GM23338 (cell line): Measurements from ENCODE around the gene CACNB1. TPM values are rescaled to one million over a fixed set of nuclear protein-coding genes. Genes with fewer than 3 reads are reported as not detected.
A peak's percentile ranks its signal among the peaks of the same experiment; 100 is the strongest.

ENCODE experiments used
- ATAC-seq: fragments of 200-7000 bp; cut with Tn5 transposase; 3 replicates; pipeline ENCODE4 v1.9.1; 2020
- DNase-seq: peaks from one replicate; pipeline ENCODE4 v3.0.0-alpha.2; 2015; ENCODE audit warnings: low spot score
- H2AFZ ChIP-seq: fragments of 200-600 bp; sonication (generic); 2 replicates; pipeline ENCODE4 v1.8.0; 2016; ENCODE audit warnings: antibody characterized with exemption, mild to moderate bottlenecking, moderate library complexity
- H3F3A ChIP-seq: fragments of 200-600 bp; sonication (generic); replicated peaks from 2 replicates; pipeline ENCODE4 v1.8.0; 2017; ENCODE audit warnings: antibody characterized with exemption, mixed run types, low read depth
- H3K27ac ChIP-seq: fragments of 200-600 bp; sonication (generic); 2 replicates; pipeline ENCODE4 v1.6.1; 2016; ENCODE audit warnings: low read depth
- H3K27me3 ChIP-seq: fragments of 200-600 bp; sonication (generic); 2 replicates; pipeline ENCODE4 v1.8.0; 2016; ENCODE audit warnings: mild to moderate bottlenecking, mixed run types, moderate library complexity; ENCODE audit not compliant: insufficient read depth
- H3K36me3 ChIP-seq: fragments of 200-600 bp; sonication (generic); 2 replicates; pipeline ENCODE4 v1.8.0; 2016; ENCODE audit warnings: mild to moderate bottlenecking; ENCODE audit not compliant: insufficient read depth
- H3K4me1 ChIP-seq: fragments of 200-600 bp; sonication (generic); 2 replicates; pipeline ENCODE4 v1.8.0; 2016; ENCODE audit warnings: mild to moderate bottlenecking, moderate library complexity; ENCODE audit not compliant: insufficient read depth
- H3K4me2 ChIP-seq: fragments of 200-600 bp; sonication (generic); 2 replicates; pipeline ENCODE4 v1.7.1; 2017; ENCODE audit warnings: mixed run types
- H3K4me3 ChIP-seq: fragments of 200-600 bp; sonication (generic); 2 replicates; pipeline ENCODE4 v1.6.1; 2016; ENCODE audit warnings: mixed run types
- H3K79me2 ChIP-seq: fragments of 200-600 bp; sonication (generic); replicated peaks from 2 replicates; pipeline ENCODE4 v1.8.0; 2017; ENCODE audit warnings: mild to moderate bottlenecking; ENCODE audit not compliant: insufficient read depth
- H3K9me2 ChIP-seq: fragments of 200-600 bp; sonication (generic); 2 replicates; pipeline ENCODE4 v1.8.0; 2017; ENCODE audit not compliant: insufficient read depth
- H4K20me1 ChIP-seq: fragments of 200-600 bp; sonication (generic); replicated peaks from 2 replicates; pipeline ENCODE4 v1.8.0; 2017; ENCODE audit warnings: mild to moderate bottlenecking; ENCODE audit not compliant: insufficient read depth
- H3K27ac Mint-ChIP-seq: 2 replicates; pipeline ENCODE4 v1.8.0; 2020; ENCODE audit warnings: inconsistent platforms, mild to moderate bottlenecking, moderate library complexity, mixed read lengths
- H3K27me3 Mint-ChIP-seq: 3 replicates; pipeline ENCODE4 v1.8.0; 2022; ENCODE audit warnings: low read depth, mild to moderate bottlenecking, moderate library complexity, mixed read lengths, inconsistent platforms; ENCODE audit not compliant: insufficient read depth, poor library complexity
- H3K36me3 Mint-ChIP-seq: 3 replicates; pipeline ENCODE4 v1.8.0; 2021; ENCODE audit warnings: low read depth, mild to moderate bottlenecking, inconsistent platforms, moderate library complexity, mixed read lengths
- H3K4me1 Mint-ChIP-seq: 3 replicates; pipeline ENCODE4 v1.8.0; 2020; ENCODE audit warnings: mild to moderate bottlenecking, inconsistent platforms, mixed read lengths
- H3K4me3 Mint-ChIP-seq: 3 replicates; pipeline ENCODE4 v1.8.0; 2021; ENCODE audit warnings: moderate library complexity, mild to moderate bottlenecking, inconsistent platforms, mixed read lengths
- H3K9me3 Mint-ChIP-seq: 3 replicates; pipeline ENCODE4 v1.8.0; 2020; ENCODE audit warnings: moderate library complexity, mild to moderate bottlenecking, inconsistent platforms, mixed read lengths
- CREB1 ChIP-seq: fragments of 250-450 bp; sonication (Bioruptor Pico); IDR thresholded peaks from 2 replicates; pipeline ENCODE4 v1.5.0; 2020; ENCODE audit warnings: low read depth, mild to moderate bottlenecking, moderate library complexity
- CTCF ChIP-seq, 2 experiments: fragments of 200-600 bp in 1 of 2; sonication (generic) in 1 of 2; conservative IDR thresholded peaks; 2 replicates each; pipeline versions ENCODE4 v1.5.1 to v1.6.1; 2016 to 2017; ENCODE audit warnings: antibody characterized with exemption in 2 of 2, low read depth in 2 of 2, mild to moderate bottlenecking in 2 of 2, moderate library complexity in 1 of 2
- EZH2 ChIP-seq: fragments of 200-600 bp; sonication (generic); IDR thresholded peaks from one replicate; pipeline ENCODE4 v1.8.0; 2017; ENCODE audit warnings: antibody characterized with exemption, mild to moderate bottlenecking, low read depth; ENCODE audit not compliant: unreplicated experiment
- JUNB ChIP-seq: IDR thresholded peaks from one replicate; pipeline ENCODE4 v1.6.1; 2016; ENCODE audit warnings: antibody characterized with exemption; ENCODE audit not compliant: unreplicated experiment
- POLR2AphosphoS5 ChIP-seq: IDR thresholded peaks from 2 replicates; pipeline ENCODE4 v1.6.1; 2016; ENCODE audit warnings: antibody characterized with exemption, low read depth
- REST ChIP-seq: IDR thresholded peaks from one replicate; pipeline ENCODE4 v1.6.1; 2018; ENCODE audit warnings: antibody characterized with exemption; ENCODE audit not compliant: unreplicated experiment
- STAT1 ChIP-seq: IDR thresholded peaks from one replicate; pipeline ENCODE4 v1.6.1; 2016; ENCODE audit warnings: antibody characterized with exemption; ENCODE audit not compliant: unreplicated experiment
- ZNF114 ChIP-seq: fragments of 250-450 bp; sonication (Bioruptor Pico); IDR thresholded peaks from 2 replicates; pipeline ENCODE4 v1.5.0; 2020; ENCODE audit warnings: mild to moderate bottlenecking, moderate library complexity
- ZNF331 ChIP-seq: fragments of 250-450 bp; sonication (Bioruptor Pico); IDR thresholded peaks from 2 replicates; pipeline ENCODE4 v1.5.0; 2020; ENCODE audit warnings: low read depth, mild to moderate bottlenecking, moderate library complexity
- polyA plus RNA-seq: library from polyadenylated mRNA; unstranded; fragments of >200 nt; fragmentation: Nextera tagmentation; extraction: Ambion mirVana; gene quantifications from 2 replicates; pipeline ENCODE4 v1.2.1, GENCODE V29; 2016
- total RNA-seq: library from RNA; depleted of rRNA; stranded (reverse); fragments of >200 nt; shearing (Covaris generic); gene quantifications from 2 replicates; pipeline ENCODE4 v1.2.3, GENCODE V29; 2014
- TF ChIP-seq, protein P1 (sequence below): IDR thresholded peaks from 2 replicates; pipeline ENCODE4 v1.6.1; 2016; ENCODE audit warnings: antibody characterized with exemption

CACNB1 gene
- total and polyA plus RNA-seq, 2 experiments from 2014 or later: 8.4 to 13.1 TPM

GRCh38 chr17:39205112-39205526 is 7.7 kb upstream of the CACNB1 start:
- 0 out of 2 replicates have a peak, but pooled peaks cover under 1% of the 10 kb centered on the region for H3K27me3 ChIP-seq
- no peaks in the 10 kb centered on the region; the same call in 1 of the 3 replicates for H3K9me3 Mint-ChIP-seq
- DNase-seq (no peak), ATAC-seq (no peak)
- H3K27ac Mint-ChIP-seq: no peak overlapping the region
- peaks cover 46% of the 10 kb centered on the region for H3K36me3 ChIP-seq
- peaks cover 28% of the 10 kb centered on the region for H3K4me1 ChIP-seq
- peaks cover 15% of the 10 kb centered on the region for H3K27me3 Mint-ChIP-seq
- peaks cover 26% of the 10 kb centered on the region for H3K79me2 ChIP-seq
- no peak overlapping the region for H3K4me3 Mint-ChIP-seq
- no peak overlapping the region for H2AFZ ChIP-seq
- no peak overlapping the region for H3K4me3 ChIP-seq
- peaks cover 28% of the 10 kb centered on the region for H4K20me1 ChIP-seq
- peak overlapping the region; percentile 63; the same call in 1 of the 2 replicates for H3K27ac ChIP-seq
- H3K4me2 ChIP-seq: no peak overlapping the region
- peaks cover 43% of the 10 kb centered on the region for H3K4me1 Mint-ChIP-seq
- no peak for TF ChIP-seq JUNB
- no peak for TF ChIP-seq ZNF331 (CRISPR knock-in tag)
- no peak for TF ChIP-seq ZNF114
- no peak; the same call in 1 of the 2 replicates for TF ChIP-seq POLR2AphosphoS5
- TF ChIP-seq CREB1 (CRISPR knock-in tag): no peak
- TF ChIP-seq, protein P1, sequence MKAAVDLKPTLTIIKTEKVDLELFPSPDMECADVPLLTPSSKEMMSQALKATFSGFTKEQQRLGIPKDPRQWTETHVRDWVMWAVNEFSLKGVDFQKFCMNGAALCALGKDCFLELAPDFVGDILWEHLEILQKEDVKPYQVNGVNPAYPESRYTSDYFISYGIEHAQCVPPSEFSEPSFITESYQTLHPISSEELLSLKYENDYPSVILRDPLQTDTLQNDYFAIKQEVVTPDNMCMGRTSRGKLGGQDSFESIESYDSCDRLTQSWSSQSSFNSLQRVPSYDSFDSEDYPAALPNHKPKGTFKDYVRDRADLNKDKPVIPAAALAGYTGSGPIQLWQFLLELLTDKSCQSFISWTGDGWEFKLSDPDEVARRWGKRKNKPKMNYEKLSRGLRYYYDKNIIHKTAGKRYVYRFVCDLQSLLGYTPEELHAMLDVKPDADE: no peak
- TF ChIP-seq CTCF (conservative IDR thresholded peaks at IDR 0.05; ENCODE audit: low read depth in 2 of 2): no peak
- no peak for TF ChIP-seq EZH2
- H3K9me2 ChIP-seq: no peaks in the 10 kb centered on the region
- H3K36me3 Mint-ChIP-seq: peaks cover 54% of the 10 kb centered on the region
- H3F3A ChIP-seq: peaks cover 59% of the 10 kb centered on the region

- no peak overlapping the region for H3K4me3 ChIP-seq
- Mint-ChIP-seq H3K4me1 (peaks cover 43% of the 10 kb centered on the region), H3K4me3 (no peak overlapping the region), H3K9me3 (no peaks in the 10 kb centered on the region; the same call in 1 of the 3 replicates), H3K27me3 (peaks cover 18% of the 10 kb centered on the region), H3K27ac (no peak overlapping the region), H3K36me3 (peaks cover 57% of the 10 kb centered on the region)
- peaks cover 59% of the 10 kb centered on the region for H3F3A ChIP-seq
- peaks cover 26% of the 10 kb centered on the region for H3K79me2 ChIP-seq
- no peaks in the 10 kb centered on the region for H3K9me2 ChIP-seq
- TF ChIP-seq JUNB (no peak), REST (no peak), CTCF (conservative IDR thresholded peaks at IDR 0.05; ENCODE audit: low read depth in 2 of 2) (no peak), STAT1 (no peak)
- TF ChIP-seq, protein P1: no peak
- peaks cover 25% of the 10 kb centered on the region for H3K4me1 ChIP-seq
- H3K36me3 ChIP-seq: peaks cover 46% of the 10 kb centered on the region
- H3K4me2 ChIP-seq: no peak overlapping the region
- peaks cover 28% of the 10 kb centered on the region for H4K20me1 ChIP-seq
- ATAC-seq (no peak), DNase-seq (no peak)
- peak overlapping the region; percentile 66 for H3K27ac ChIP-seq
- H2AFZ ChIP-seq: no peak overlapping the region
- no peaks in the 10 kb centered on the region for H3K27me3 ChIP-seq
These were observed 6.8 kb upstream of the CACNB1 start for GRCh38 chr17:39204245-39204644.
